LNCaP clone FGC (cell line): ENCODE results near the gene ATMIN.

ENCODE experiments used
- DNase-seq: peaks from one replicate; pipeline ENCODE4 v3.0.0-alpha.2; 2011; ENCODE audit warnings: low read depth
- H3K4me3 ChIP-seq: 2 replicates; pipeline ENCODE4 v1.5.1; 2011; ENCODE audit warnings: mild to moderate bottlenecking, low read depth, low read length, control low read depth
- TF ChIP-seq, protein P1 (sequence below): IDR thresholded peaks from 2 replicates; pipeline ENCODE4 v1.5.1; 2012; ENCODE audit warnings: mild to moderate bottlenecking; ENCODE audit not compliant: control insufficient read depth, insufficient read depth; ENCODE audit errors: extremely low read depth

The ATMIN gene

DNA sequence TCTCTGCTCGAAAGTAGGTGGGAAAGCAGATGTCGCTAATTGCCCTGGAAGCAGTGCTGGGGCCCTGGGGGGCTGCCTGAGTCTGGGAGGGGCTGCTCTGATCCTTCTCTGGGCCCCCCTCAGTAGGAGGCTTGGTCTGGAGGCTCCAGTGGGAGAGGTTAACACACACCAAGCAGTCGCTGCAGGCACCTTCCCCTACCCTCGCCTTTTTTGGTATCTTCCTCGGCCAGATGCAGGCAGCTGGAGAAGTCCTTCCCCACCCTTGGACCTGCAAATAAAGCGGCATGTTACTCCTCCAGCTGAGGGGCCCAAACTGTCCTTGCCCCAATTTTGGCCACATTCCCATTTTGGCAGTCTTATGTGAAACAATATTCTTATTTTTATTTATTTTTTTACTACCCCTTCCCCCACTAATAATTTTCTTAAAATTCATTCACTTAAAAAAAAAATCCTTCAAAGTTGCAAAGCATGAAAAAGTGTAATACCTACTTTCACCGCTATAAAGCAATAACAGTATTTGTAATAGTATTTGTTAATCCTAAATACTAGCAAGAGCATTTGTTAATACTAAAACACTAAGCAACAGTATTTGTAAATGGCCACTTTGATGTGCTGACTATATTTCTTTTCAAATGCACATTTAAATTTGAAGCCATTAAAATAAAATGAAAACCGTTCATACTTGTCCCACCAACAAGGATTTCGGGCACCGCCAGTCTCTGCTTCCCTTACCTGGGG lies 26.4 kb downstream of the ATMIN start:
- DNase-seq = no peak
- H3K4me3 ChIP-seq = no peak overlapping the region
- TF ChIP-seq, protein P1, sequence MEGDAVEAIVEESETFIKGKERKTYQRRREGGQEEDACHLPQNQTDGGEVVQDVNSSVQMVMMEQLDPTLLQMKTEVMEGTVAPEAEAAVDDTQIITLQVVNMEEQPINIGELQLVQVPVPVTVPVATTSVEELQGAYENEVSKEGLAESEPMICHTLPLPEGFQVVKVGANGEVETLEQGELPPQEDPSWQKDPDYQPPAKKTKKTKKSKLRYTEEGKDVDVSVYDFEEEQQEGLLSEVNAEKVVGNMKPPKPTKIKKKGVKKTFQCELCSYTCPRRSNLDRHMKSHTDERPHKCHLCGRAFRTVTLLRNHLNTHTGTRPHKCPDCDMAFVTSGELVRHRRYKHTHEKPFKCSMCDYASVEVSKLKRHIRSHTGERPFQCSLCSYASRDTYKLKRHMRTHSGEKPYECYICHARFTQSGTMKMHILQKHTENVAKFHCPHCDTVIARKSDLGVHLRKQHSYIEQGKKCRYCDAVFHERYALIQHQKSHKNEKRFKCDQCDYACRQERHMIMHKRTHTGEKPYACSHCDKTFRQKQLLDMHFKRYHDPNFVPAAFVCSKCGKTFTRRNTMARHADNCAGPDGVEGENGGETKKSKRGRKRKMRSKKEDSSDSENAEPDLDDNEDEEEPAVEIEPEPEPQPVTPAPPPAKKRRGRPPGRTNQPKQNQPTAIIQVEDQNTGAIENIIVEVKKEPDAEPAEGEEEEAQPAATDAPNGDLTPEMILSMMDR = no peak

DNA sequence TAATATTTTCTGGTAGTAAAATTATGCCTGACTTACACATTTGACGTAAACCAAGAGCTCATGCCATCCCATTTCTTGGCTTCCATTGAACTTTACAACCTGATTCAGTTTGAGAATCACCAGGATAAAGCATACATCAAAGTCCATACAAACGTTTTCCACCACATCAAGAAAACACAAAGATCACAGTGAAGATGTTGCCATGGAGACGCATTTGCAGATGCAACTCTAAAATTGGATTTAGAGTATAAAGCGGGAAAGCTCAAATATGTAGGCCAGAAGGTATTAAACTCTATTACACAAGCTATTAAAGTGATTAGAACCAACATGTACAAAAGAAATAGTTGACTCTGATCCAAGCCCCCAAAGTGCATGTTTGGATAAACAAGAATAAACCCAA lies 31.0 kb downstream of the ATMIN start:
- no peak for DNase-seq
- H3K4me3 ChIP-seq = no peak overlapping the region
- TF ChIP-seq, protein P1 = no peak

DNA sequence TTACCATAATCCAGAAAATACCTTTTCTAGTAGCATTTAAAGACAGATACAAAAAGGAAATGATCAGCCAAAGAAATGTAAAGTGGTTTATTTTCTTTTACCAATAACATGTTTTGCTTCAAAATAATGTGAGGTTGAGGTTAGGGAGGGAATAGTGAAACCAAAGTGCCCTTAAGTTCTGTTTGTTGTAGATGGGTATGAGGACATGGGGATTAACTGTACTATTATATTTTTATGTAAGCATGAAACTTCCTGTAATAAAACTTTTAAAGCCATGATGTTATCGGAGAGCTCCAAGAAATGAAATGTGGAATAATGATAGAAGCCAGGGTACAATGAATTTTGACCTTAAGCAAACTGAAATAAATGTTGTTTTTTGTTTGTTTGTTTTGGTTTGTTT lies 31.5 kb downstream of the ATMIN start:
- no peak overlapping the region for H3K4me3 ChIP-seq
- peak; percentile 77 for DNase-seq
- TF ChIP-seq, protein P1 = no peak

DNA sequence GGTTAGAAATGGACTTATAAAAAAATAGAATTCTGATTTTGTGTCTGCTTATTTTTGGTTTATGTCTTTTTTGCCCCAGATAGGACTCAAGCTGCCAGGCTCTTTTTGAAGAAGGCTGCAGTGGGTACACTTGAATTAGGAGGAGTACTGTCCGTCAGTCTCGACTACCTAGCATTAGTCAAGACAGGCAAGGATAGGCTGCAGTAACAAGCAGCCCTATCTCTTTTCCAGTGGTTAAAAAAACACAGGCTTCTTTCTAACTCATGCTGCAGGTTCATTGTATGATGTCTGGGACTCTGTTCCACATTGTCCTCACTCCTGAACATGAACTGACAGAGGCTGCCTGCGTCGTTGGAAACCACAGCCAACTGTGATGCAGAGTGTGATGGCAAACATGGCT lies 33.4 kb downstream of the ATMIN start:
- H3K4me3 ChIP-seq = no peak overlapping the region
- TF ChIP-seq, protein P1 = no peak
- no peak for DNase-seq

DNA sequence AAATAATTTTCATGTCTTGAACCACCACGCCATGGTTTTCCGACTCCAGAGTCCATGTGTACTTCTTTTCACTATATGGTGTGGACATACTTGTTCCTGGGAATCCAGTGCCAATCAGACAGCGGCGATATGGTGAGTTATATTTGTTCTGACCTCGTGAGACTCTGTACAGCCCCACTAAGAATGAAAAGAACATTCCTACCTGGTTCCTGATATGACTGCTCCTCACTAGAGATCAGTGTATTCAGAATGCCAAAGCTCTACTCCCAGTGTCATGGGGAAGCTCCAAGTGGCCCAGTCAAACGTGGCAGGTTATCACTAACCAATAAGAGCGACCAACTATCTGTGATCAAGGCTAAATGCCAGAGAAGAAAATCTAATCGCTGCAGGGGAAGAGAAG lies 35.3 kb downstream of the ATMIN start:
- TF ChIP-seq, protein P1 = no peak
- H3K4me3 ChIP-seq = no peak overlapping the region
- no peak for DNase-seq

DNA sequence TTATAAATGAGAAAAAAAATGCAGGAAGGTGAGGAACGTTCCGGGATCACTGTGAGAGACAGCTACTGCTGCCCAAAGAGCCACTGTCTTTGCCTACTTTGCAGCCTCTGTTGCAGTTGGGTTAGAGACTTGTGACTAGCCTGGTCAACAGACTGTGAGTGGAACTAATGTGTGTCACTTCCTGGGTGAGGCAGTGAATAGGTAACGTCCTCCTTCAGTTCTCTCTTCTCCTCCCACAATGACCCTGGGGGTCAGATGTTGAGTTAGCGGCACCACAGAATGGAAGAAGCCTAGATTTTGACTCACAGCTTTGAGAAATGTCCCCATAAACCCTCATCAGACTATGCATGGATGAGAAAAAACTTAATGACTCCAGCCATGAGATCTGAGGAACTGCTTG lies 36.2 kb downstream of the ATMIN start:
- no peak for DNase-seq
- no peak overlapping the region for H3K4me3 ChIP-seq
- TF ChIP-seq, protein P1 = no peak
